ENCODE measurements around the gene COL5A1.
"Not testable (repeated sequence)": the region's sequence is repeated elsewhere in the genome, so short reads cannot be mapped to it uniquely, and the experiment has no call there.

COL5A1 gene

DNA sequence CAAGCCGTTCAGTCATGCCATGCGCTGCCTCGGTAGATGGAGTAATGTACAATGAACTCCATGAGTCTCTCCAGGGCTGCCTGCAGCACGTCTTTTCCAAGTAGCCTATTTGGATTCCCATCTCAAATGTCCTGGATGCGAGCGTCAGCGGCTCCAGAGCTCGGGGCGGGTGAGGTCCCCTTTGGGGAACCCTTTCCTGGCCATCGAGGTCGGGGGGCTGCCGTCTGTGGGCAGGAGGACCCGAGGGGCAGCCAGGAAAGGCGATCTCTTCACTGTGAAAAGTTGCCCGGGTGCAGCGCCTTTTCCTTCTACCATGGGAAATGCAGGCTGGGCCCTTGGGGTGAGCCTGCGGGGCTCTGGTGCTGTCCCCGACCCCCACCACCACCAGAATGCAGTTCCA lies 202.1 kb downstream of the COL5A1 start:
- DNase-seq = no peak

DNA sequence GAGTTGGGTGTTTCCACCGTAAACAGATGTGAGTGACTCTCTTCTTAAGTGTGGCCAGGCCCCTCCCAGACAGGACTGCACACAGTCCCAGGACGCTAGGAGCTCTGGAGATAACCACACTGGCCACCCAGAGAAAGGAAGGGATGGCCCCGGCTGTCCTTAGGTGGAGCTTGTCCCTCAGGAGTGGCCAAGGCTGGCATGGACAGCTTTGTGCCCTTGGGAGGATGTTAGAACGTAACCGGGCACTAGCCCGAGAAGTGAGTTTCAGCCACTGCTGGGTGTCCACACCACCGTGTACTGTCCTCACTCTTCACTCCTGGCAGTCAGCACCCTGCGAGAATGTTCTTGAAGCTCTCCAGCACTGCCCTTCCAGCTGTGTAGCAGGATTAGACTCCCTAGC lies 203.2 kb downstream of the COL5A1 start:
- no peak for DNase-seq

DNA sequence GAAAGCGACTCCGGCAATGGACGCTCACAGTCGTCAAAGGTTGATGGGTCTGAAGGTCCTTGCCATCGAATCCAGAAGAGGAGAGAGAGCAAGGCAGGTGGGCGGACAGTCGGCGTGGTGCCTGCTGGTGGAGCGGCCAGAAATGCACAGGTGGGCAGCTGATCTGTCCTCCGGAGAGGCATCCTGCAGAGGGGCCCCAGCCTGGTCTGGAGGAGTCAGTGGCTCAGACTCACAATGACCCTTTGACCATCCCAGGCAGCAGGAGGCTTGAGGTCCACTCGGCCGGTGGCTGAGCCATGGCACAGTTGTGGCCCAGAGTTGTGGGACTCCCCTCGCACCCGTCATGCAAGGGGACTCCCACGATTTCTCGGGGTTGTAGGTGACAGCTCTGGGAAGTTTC lies 204.6 kb downstream of the COL5A1 start:
- DNase-seq = no peak

DNA sequence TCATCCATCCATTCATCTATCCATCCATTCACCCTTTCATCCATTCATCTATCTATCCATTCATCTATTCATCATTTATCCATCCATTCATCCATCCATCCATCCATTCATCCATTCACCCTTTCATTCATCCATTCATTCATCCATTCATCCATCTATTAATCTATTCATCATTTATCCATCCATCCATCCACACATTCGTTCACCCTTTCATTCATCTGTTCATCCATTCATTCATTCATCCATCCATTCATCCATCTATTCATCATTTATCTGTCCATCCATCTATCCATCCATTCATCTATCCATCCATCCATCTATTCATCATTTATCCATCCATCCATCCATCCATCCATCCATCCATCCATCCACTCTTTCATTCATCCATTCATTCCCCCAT lies 205.1 kb downstream of the COL5A1 start:
- DNase-seq = no peak

DNA sequence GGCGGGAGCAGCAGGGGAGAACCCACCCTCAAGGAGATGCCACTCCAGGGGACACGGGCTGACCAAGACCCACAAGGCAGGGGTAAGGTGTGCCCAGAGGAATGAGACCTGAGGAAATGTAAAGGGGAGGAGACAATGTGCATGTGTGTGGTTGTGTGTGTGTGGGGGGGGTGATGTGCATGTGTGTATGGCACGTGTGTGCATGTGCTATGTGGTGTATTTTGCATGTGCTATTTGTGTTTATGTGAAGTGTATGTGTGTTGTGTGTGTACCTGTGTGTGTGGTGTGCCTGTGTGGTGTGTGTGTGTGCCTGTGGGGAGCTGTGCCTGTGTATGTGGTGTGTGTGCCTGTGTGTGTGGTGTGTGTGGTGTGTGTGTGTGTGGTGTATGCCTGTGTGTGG lies 205.5 kb downstream of the COL5A1 start:
- DNase-seq = no peak

DNA sequence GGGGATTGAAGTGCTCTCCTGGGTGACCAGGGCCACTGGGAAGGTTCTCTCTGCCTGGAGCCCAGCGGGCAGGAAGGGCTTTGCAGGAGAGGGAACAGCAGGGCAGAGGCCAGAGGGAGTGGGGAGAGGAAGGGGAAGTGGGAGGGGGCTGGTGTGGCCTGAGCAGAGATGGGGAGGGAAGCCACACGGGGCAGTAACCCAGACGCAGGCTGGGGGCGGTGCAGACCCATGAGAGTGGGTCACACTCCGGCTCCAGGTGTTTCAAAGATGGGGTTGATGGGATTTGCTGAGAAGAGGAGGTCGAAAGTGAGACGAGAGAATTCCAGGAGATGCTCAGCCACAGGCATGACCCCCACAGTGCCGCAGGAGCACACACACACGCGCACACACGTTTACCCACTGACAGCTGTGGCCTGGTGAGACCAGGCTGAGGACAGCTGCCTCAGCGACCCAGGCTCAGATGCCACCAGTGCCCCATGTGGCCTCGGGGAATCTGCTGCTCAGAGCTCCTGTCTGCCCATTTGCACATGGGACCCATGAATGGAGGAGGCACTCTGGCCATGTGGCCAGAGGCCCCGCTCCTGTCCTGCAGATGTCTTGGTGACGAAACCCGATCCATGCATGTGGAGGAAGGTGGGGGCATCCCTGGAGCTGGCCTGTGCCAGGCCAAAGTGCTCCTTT lies 206.3 kb downstream of the COL5A1 start:
- DNase-seq = no peak

DNA sequence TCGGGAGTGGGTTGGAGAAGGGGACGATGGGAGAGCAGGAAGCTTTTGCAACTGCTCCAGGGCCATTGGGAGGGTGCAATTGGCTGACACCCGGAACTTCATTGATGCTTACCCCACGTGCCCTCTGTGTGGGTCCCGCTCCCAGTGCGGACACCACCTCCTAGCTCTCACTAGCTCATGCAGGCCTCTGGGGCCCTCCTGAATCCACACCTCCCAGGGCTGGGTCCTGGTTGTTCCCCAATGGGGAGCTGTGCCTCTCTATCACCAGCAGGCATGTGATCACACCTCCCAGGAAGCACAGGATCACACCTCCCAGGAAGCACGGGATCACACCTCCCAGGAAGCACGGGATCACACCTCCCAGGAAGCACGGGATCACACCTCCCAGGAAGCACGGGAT lies 206.9 kb downstream of the COL5A1 start:
- no peak for DNase-seq

DNA sequence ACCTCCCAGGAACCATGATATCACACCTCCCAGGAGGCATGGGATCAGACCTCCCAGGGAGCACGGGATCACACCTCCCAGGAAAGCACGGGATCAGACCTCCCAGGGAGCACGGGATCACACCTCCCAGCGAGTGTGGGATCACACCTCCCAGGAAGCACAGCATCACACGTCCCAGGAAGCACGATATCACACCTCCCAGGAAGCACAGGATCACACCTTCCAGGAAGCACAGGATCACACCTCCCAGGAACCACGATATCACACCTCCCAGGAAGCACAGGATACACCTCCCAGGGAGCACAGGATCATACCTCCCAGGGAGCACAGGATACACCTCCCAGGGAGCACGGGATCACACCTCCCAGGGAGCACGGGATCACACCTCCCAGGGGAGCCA lies 209.0 kb downstream of the COL5A1 start:
- DNase-seq = no peak

DNA sequence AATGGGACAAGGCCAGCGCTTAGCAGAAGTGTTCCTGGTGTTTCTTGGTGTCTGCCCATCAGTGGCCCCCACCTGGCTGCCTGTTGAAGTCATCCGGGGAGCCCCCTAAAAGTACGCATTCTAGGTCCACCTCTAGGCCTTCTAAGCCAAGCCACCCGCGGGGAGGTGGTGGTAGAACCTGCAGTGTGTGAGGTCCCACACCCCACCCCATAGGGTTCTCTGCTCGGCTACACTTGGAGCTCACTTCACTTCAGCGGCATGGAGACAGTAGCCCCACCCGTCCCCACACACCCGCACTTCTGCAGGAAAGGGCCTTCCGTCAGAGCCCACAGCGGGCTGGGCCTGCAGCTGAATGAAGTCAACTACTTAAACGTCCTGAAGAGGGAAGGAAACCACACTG lies 209.4 kb downstream of the COL5A1 start:
- DNase-seq = no peak

DNA sequence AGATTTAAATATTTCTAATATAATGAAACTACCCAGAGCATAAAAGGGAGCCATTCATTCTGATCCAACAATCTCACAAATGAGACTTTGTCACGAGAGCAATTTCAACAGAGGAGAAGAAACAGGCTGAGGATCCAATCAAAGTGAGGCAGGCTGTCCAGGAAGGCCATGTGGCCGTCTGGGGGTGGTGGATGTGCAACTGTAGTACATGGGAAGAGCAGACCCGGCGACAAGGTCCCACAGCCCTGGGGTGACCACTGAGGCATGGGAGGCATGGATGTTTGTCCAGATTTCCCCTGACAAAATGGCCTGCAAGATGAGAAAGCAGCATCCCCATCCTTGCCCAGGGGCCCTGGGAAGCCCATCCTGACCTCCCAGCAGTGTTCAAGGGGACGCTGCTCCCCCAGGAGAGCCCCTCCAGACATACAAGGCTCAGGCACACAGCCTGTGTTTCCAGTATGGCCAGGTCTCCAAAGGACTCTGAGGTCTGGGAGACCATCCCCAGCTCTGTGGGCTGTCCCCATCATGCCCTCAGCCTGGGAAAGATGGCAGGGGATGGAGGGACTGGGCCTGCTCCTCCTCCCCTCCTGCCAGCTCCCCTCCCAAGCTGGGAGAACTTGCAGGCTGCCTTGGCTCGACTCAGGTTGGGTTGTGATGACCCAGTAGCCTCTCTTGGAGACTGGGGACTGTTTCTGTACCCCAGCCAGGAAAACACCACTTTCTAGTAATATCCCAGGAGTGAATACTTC lies 211.5 kb downstream of the COL5A1 start:
- DNase-seq = no peak

DNA sequence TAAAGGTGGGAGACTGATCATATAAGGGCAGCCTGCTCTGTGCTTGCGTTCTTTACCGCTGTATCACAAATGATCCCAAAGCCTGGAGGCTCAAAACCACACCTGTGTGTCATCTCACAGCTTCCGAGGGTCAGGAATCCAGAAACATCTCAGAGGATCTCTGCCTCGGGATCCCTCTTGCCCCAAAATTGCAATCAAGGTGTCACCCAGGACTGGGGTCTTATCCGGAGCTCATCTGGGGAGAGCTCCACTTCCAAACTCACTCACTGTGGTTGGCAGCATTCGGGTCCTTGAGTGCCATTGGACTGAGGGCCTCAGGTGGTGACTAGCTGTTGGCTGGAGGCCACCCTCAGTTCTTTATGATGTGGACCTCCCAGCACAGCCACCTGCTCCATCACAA lies 212.3 kb downstream of the COL5A1 start:
- no peak for DNase-seq

DNA sequence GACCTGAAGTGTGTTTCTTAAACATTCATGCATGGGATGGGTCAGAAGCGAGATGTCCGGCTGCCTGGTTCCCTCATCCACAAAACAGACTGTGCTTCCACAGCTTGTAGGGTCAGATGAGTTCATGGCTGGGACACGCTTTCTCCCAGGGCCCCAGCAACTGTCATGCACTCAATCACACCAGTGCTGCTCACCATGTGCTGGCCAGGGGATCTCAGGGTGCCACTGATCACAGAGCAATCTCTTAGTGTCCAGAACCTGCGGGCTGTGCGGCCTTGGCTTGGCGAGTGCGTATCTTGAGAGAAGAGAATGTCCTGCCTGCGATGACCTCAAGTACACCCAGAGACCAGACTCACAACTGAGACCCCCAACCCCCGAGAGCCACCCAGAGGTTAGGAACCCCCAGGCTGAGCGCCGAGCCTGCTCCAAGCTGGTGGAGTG lies 213.0 kb downstream of the COL5A1 start:
- DNase-seq = no peak

DNA sequence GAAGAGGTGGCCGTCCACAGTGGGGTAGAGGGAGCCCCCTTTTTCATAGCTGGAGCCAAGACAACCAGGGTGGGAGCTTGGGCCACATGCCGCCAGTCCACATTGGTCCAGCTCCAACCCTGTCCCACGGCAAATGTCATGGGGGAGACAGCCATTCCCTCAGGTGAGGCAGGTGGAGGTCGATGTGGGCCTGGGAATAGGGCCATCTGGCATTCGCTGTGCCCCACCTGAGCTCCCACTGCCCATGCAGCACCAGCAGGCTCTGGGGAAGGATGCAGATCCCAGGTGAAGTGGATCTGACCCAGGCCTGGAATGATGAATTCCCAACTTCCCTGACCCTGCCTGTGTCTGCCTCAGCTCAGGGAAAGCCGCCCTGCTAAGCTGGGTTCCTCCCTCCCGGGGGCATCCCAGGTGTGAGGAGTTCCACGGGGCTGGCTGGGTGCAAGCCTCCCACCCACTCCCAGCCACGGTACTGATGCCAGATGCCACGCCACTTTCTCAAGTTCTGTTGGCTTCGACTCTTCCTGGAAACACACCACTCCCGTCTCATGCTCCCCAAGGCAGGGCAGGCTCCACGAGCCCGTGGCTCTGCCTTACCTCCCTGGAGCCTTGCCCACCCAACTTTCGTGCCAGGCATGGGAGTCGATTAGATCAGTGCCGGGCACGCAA lies 213.8 kb downstream of the COL5A1 start:
- no peak for DNase-seq

DNA sequence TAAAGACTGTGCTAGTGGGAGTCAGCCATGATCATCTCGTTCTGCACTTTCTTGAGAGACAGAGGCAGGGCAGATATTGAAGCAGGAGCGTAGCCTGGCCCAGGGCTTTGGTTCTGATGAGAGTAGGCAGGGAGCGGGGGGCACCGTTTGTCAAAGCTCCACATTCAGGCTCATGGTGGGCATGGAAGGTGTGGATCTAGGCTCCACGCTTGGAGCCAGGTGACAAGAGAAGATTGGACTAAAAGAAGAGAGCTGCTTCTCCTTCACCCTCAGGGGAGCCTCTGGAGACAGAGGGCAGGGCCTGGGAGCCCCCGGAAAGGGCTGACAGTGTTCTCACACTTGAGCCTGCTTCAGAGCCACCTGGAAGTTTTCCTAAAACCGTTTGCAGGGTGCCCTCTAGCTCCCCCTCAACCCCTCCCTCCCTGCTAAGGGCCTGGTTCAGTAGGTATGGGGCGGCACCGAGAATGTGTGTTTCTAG lies 214.3 kb downstream of the COL5A1 start:
- DNase-seq = no peak

DNA sequence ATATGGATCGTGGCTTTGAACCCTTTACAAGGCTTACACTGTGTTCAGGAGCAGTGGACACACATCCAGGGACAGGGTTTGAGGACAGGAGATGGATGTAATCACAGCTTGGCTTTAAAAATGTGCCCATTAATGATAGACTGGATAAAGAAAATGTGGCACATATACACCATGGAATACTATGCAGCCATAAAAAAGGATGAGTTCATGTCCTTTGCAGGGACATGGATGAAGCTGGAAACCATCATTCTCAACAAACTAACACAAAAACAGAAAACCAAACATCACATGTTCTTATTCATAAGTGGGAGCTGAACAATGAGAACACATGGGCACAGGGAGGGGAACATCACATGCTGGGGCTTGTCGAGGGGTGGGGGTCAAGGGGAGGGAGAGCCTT lies 215.8 kb downstream of the COL5A1 start:
- DNase-seq = not testable (repeated sequence)

DNA sequence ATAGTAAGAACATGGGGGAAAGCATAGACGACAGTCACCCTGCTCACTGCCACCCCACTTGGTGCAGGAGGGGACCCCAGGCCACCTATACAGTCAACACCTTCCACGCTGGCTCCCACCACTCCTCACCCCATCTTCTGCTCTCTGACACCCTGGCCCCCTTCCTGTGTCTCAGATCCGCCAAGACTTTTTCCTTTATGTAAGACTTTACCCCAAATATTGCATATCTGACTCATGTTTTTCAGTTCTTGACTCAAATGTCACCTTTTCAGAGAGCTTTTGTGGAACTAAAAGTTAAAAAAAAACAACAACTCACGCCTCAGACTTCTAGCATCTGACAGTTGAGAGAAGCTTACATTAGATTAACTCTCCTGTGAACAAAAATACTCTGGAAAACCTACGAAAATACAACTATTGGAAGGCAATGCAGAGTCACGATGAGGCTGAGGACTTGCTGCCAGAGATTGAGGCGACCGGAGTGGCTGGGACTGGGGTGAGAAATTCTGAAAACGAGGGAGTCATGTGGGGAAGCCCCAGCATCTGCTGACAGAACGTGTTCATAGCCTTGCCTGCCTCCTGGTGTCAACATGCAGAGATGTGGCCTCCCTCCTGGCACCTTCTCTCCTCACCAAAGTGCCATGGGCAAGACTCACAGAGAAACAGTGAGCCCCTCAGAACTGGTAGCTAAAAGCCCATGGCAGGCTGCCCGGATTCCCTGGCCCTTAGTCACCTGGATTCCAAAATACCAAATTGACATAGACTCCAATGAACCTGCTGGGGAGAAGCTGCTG lies 216.6 kb downstream of the COL5A1 start:
- DNase-seq = no peak

DNA sequence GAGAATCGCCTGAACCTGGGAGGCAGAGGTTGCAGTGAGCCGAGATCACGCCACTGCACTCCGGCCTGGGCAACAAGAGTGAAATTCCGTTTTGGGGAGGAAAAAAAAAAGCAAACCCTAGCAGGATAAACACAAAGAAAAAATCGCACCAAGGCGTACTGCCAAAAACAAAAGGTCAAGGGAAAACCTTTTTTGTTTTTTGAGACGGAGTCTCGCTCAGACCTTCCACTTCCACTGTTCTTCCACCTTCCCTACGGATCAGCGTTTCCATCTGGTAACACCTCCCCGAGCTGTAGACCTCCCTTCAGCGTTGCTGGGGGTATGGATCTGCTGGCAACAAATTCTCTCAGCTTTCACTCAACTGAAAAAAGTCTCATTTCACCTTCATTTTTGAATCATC lies 218.9 kb downstream of the COL5A1 start:
- no peak for DNase-seq

DNA sequence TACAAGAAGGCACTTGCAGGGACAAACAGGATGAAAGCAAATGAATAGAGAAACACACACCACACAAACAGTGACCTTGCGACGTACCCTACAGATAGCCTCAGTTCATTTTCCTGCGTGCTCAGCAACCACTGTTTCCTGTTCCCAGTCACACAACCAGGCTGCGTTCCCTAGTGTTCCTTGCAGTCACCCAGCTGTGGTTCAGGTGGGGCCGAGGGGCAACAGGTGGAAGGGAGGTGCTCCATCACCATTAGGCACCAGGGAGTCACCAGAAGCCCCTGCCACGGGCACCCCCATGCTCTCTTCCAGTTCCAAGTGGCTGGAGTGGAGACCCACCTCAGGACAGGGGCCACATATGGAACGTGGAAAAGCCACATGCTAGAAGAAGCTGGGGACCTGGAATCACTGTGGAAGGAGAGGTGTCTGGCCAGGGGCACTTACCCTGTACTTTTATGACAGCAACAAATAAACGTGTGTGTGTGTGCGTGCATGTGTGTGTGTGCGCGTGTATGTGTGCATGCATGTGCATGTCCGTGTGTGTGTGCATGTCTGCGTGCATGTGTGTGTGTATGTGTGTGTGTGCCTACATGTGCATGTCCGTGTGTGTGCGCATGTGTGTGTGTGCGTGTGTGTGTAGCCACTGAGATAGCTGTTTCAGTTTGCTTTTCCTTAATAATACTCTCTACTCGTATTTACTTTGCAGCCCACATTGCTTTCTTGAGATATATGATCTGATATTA lies 220.2 kb downstream of the COL5A1 start:
- no peak for DNase-seq

DNA sequence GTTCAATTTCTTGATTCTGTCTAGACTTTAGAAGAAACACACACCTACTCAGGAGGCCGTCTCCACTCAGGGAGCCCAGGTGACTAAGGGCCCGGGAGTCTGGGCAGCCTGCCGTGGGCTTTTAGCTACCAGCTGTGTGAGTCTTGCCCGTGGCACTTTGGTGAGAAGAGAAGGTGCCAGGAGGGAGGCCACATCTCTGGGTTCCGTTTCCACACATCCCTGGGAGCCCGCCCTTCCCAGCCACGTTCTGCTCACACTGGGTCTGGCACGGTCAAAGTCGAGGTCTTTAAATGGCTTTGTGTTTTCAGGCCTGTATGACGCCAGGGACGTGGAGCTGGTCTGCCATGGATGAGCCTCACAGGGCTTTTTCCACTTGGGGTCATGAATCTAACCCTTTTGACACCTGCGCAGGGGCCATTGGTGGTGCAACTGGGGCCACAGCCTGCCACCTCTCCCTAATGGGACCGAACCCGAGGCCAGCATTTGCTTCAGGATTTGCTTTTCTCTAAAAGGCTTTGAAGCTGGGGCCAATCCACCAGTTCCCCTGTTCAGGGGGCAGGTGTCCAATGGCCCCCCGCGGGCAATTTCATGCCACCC lies 221.8 kb downstream of the COL5A1 start:
- DNase-seq = no peak

DNA sequence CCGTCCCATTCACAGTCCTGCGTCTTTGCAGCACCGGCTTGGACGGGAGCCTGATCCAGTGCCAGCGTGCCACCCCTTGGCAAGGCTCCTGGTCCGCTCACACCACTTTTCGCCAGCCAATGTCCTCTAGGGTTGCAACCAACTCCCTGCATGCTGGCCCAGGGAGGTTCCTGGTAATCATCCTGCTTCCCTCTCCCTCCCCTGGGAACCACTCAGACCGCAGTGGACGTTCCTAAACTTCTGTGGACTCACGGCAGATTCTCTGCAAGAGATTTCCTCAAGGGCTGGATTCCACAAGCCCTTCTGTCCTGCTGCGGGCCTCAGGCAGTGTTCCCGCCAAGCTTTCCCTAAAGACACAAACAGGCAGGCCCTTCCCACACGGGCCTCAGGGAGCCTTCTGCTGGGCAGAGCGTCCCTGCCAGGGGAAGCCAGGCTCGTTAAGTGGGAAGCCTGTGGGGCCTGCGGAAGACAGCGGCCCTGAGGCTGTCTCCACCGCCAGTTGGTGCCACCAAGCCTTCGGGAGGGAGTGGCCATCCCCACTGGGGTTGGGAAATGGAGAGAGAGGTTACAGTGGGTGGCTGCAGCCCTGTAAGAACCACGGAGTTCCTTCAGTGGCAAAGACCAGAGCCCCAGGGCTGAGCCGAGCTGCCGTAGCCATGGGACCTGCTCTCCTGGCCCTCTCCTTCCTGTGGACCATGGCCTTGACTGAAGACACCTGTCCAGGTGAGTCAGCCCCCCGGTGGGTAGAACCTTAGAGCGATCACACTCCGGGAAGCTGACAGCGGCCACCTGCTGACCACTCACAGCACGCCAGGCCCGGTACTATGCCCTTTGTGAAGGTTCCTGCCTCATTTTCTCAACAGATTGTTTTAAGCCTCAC lies 222.6 kb downstream of the COL5A1 start:
- DNase-seq = no peak

DNA sequence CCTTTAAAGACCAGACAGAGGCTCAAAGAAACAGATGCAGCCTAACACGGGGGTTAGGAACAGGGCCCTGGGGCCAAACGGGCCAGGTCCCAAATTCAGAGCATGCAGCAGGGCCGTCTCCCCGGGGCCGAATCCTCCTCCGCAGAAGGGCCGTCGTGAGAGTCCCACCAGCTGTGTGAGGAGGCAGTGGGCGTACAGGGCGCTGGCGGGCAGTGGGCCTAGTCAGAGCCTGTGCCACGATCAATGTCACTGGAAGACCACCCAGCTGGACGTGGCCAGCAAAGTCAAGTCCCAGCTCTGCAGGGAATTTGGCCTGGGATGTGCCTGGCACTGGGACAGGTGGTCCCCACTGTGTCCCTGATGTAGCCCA lies 223.2 kb downstream of the COL5A1 start:
- DNase-seq = no peak
